KG1 (cell line): Measurements from ENCODE around the gene MPO.

Source experiments
- DNase-seq: peaks from one replicate; lab custom pipeline; 2025; lab: John Stamatoyannopoulos, UW

Gene MPO

GRCh38 chr17:58231641-58232040 is 49.1 kb downstream of the MPO start:
- no peak for DNase-seq

- DNase-seq, result no peak
Measured at GRCh38 chr17:58229881-58230280, 50.9 kb downstream of the MPO start.

GRCh38 chr17:58229384-58229783 is 51.4 kb downstream of the MPO start:
- no peak for DNase-seq

GRCh38 chr17:58228679-58229078 is 52.1 kb downstream of the MPO start:
- DNase-seq, result no peak

- DNase-seq, result no peak
Measured at GRCh38 chr17:58227733-58228132, 53.0 kb downstream of the MPO start.

- DNase-seq, result peak; percentile 6
Measured at GRCh38 chr17:58224315-58224714, 56.4 kb downstream of the MPO start.
